ENCODE data around the gene TTC23L. TPM values are rescaled to one million over a fixed set of nuclear protein-coding genes. Genes with fewer than 3 reads are reported as not detected.

The TTC23L gene
- total and polyA plus RNA-seq, 2 of the 8 experiments (the other 6 are each of a cell fraction or from before 2014, with no cell fraction given): 1.1 to 2.4 TPM

DNA sequence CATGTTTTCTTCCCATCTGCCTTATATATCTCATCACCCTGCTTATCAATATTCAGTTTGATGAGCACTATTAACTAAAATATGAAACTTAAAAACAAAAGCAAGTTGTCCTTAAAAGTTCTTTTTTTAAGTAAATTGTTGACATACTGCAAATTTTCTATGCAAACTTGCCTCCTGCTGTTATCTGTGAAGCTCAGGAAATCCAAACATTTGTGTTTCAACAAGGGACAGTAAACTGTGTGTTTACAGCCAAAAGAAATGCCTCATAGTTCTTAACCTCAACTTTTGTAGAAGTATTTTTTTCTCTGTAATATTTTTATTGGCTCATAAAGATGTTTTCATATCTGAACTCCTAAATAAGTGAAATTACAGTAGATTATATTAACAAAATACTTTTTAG, 7.7 kb upstream of the TTC23L start:
- no peak overlapping the region for H2BK12ac ChIP-seq (ENCODE audit: low read depth, low read length)
- H3K18ac ChIP-seq (ENCODE audit: extremely low read depth, low read length): no peak overlapping the region
- H3K4me2 ChIP-seq (ENCODE audit: insufficient read depth in 1 of 2, low read depth in 2 of 2, low read length in 2 of 2): no peak overlapping the region
- H3K56ac ChIP-seq (replicated peaks; ENCODE audit: insufficient read length, low read depth, low read length): no peak overlapping the region
- DNase-seq (ENCODE audit: low read depth in 1 of 2, low spot score in 2 of 2): no peak
- H3K79me1 ChIP-seq (ENCODE audit: low read depth, low read length): no peaks in the 10 kb centered on the region
- no peak overlapping the region for H2AFZ ChIP-seq (ENCODE audit: low read length)
- H3K27ac ChIP-seq (ENCODE audit: low read depth, low read length): no peak overlapping the region
- H3K4me3 ChIP-seq (ENCODE audit: extremely low read depth in 1 of 4, insufficient read depth in 2 of 4, low read depth in 3 of 4, low read length in 4 of 4): no peak overlapping the region
- H4K20me1 ChIP-seq (replicated peaks in 1 of 2; ENCODE audit: control insufficient read depth in 1 of 2, insufficient read depth in 2 of 2, low read length in 2 of 2): no peaks in the 10 kb centered on the region
- H3K9me3 ChIP-seq (ENCODE audit: insufficient read depth in 2 of 2, low read depth in 1 of 2, low read length in 1 of 2): peaks cover 2 to 3% of the 10 kb centered on the region in 2 experiments; a peak in 2 of 4 replicates
- H3K14ac ChIP-seq (ENCODE audit: insufficient read length): no peak overlapping the region
- no peaks in the 10 kb centered on the region for H3K27me3 ChIP-seq (replicated peaks in 1 of 4; ENCODE audit: control insufficient read depth in 3 of 4, extremely low read depth in 1 of 4, insufficient read depth in 3 of 4, low read length in 3 of 4)
- H3K23ac ChIP-seq (ENCODE audit: insufficient read length): no peak overlapping the region
- H2BK120ac ChIP-seq (replicated peaks; ENCODE audit: low read depth, low read length): no peak overlapping the region
- TF ChIP-seq SP4 (IDR thresholded peaks at IDR 0.05; ENCODE audit: low read length) (no peak), RXRA (IDR thresholded peaks at IDR 0.05; ENCODE audit: insufficient read depth, low read depth, low read length) (no peak), CEBPB (IDR thresholded peaks at IDR 0.05; ENCODE audit: low read depth, low read length) (no peak), RBBP5 (IDR thresholded peaks at IDR 0.05; ENCODE audit: borderline replicate concordance, low read depth, low read length) (no peak), PHF8 (conservative IDR thresholded peaks at IDR 0.05; ENCODE audit: low read depth, low read length) (no peak), YY1 (IDR thresholded peaks at IDR 0.05; ENCODE audit: low read depth, low read length) (no peak), JUN (IDR thresholded peaks at IDR 0.05; ENCODE audit: low read depth, low read length) (no peak), CHD1 (IDR thresholded peaks at IDR 0.05; ENCODE audit: low read depth, low read length) (no peak), MAFK (IDR thresholded peaks at IDR 0.05; ENCODE audit: low read depth, low read length) (no peak), KDM5A (IDR thresholded peaks at IDR 0.05; ENCODE audit: low read length) (no peak), EZH2 (IDR thresholded peaks at IDR 0.05; ENCODE audit: low read depth, low read length, severe bottlenecking) (no peak), SAP30 (IDR thresholded peaks at IDR 0.05; ENCODE audit: insufficient read depth, insufficient replicate concordance, low read length) (no peak)
- TF ChIP-seq, protein P1, sequence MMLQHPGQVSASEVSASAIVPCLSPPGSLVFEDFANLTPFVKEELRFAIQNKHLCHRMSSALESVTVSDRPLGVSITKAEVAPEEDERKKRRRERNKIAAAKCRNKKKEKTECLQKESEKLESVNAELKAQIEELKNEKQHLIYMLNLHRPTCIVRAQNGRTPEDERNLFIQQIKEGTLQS (IDR thresholded peaks at IDR 0.05; ENCODE audit: insufficient read depth, low read depth, low read length): no peak
- H4K91ac ChIP-seq (replicated peaks; ENCODE audit: insufficient read length, low read length): no peak overlapping the region
- H3K9ac ChIP-seq (replicated peaks in 1 of 4; ENCODE audit: extremely low read depth in 1 of 4, low read depth in 3 of 4, low read length in 3 of 4): no peak overlapping the region
- POLR2A ChIA-PET (ENCODE audit: partially characterized antibody): no interaction called here
- H3K23me2 ChIP-seq (ENCODE audit: low read depth, low read length): no peaks in the 10 kb centered on the region
- no peak overlapping the region for H2BK20ac ChIP-seq (ENCODE audit: low read length)
- CTCF ChIA-PET (ENCODE audit: partially characterized antibody): interaction anchor here (1.3 to 1.4 kb wide), 2 partner anchors 14 to 306 kb away, joined by 3 to 4 read pairs; no protein-coding TSS in a partner anchor
- H3K79me2 ChIP-seq (ENCODE audit: control insufficient read depth in 1 of 2, insufficient read depth in 2 of 2, low read length in 2 of 2): no peaks in the 10 kb centered on the region
- no peak overlapping the region for H4K5ac ChIP-seq (ENCODE audit: insufficient read length, low read depth, low read length)
- no peak overlapping the region for H4K8ac ChIP-seq (ENCODE audit: extremely low read depth, insufficient read depth, low read length)
- peaks cover 15 to 66% (median 49%) of the 10 kb centered on the region in 4 experiments for H3K36me3 ChIP-seq (ENCODE audit: control insufficient read depth in 2 of 4, insufficient read depth in 4 of 4, low read length in 3 of 4)
- H3K4me1 ChIP-seq (replicated peaks in 1 of 4; ENCODE audit: control insufficient read depth in 3 of 4, insufficient read depth in 4 of 4, low read length in 3 of 4): no peaks in the 10 kb centered on the region
- no peak overlapping the region for H2BK15ac ChIP-seq (ENCODE audit: low read length)
- no peak for FAIRE-seq
- H2AK5ac ChIP-seq (ENCODE audit: low read depth, low read length): no peak overlapping the region
- no peak overlapping the region for H2BK5ac ChIP-seq (ENCODE audit: low read depth, low read length)
- no peak overlapping the region for H3K4ac ChIP-seq (replicated peaks; ENCODE audit: insufficient read length, low read depth, low read length)

Data from H1 (cell line).